HG03060 (cell line): Measurements from ENCODE around the gene HMGCL.
"Not testable (repeated sequence)": the region's sequence is repeated elsewhere in the genome, so short reads cannot be mapped to it uniquely, and the experiment has no call there.

Experiments
- ATAC-seq: cut with Tn5 transposase; IDR thresholded peaks from one replicate; pipeline ENCODE4 v1.9.1; 2021; ENCODE audit warnings: low read depth, moderate number of reproducible peaks; ENCODE audit not compliant: unreplicated experiment

The HMGCL gene

DNA sequence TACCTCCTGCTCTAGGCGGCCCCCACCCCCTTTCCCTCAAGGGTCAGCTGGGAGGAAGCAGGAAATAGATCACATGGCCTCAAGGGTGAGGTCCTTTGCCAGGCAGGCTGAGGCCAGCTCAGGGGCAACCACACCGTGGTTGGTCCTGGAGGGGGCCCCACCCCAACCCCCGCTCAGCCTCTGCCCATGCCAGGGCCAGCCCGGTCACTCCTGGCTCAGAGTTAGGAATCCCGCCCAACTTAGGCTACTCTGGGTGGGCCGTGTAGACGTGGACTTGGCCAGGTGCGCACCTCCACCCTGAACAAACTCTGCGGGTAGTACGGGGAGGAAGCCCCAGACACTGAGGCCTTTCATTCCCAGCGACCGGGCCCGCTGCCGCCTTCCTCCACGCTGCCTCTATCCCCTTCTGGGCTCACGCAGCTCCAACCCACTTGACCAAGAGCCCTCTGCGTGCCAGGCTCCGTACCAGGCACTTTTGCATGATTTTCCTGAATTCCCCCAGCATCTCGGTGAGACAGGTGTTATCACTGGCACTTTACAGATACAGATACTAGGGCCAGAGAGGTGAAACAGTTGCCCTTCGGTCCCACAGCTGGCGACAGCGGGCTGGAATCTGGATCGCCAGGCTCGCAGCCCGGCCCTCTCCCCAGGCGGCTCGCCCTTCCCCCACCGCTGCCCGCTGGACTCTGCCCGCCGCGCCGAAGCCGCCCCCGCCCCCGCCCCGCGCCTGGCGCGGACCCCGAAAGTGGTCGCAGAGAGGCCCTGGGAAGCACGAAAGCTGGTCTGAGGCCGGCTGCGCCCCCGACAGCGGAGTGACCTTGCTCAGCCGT, 25.4 kb downstream of the HMGCL start:
- ATAC-seq: no peak

DNA sequence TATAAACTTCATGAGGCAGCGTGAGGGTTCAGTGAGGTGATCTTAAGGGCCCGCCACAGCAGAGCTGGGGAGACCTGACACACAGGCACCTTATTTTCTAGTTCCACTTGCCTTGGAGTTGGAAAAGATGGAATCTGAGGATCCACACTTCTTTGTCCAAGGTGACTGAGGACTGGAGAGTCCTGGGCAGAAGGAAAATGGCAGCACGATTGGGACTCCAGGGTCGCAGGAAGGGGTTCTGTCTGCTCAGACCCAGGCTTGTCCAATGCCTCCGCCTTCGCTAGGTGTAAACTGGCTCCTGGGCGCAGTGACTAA, 26.0 kb downstream of the HMGCL start:
- no peak for ATAC-seq

DNA sequence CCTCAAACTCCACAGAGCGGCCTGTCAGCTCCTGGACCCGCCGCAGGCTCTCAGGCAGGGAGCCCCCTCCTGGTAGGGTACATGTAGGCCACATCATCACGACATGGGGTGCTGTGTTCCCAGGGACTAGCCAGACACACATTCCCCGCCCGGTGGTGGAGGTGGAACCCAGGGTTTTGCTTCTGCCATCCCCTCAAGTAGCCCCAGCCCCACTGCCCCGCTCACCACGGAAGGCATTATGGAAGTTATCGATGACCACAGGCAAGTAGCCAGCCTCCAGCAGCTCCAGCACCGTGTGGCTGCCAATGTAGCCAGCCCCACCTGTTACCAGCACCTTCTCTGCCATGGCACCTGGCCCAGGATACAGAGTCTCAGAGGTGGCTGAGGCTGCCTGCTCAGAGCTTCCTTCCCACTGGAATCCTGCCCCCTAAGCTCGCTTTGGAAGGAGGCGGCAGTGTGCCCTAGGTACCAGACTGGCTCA, 26.5 kb downstream of the HMGCL start:
- ATAC-seq: no peak

DNA sequence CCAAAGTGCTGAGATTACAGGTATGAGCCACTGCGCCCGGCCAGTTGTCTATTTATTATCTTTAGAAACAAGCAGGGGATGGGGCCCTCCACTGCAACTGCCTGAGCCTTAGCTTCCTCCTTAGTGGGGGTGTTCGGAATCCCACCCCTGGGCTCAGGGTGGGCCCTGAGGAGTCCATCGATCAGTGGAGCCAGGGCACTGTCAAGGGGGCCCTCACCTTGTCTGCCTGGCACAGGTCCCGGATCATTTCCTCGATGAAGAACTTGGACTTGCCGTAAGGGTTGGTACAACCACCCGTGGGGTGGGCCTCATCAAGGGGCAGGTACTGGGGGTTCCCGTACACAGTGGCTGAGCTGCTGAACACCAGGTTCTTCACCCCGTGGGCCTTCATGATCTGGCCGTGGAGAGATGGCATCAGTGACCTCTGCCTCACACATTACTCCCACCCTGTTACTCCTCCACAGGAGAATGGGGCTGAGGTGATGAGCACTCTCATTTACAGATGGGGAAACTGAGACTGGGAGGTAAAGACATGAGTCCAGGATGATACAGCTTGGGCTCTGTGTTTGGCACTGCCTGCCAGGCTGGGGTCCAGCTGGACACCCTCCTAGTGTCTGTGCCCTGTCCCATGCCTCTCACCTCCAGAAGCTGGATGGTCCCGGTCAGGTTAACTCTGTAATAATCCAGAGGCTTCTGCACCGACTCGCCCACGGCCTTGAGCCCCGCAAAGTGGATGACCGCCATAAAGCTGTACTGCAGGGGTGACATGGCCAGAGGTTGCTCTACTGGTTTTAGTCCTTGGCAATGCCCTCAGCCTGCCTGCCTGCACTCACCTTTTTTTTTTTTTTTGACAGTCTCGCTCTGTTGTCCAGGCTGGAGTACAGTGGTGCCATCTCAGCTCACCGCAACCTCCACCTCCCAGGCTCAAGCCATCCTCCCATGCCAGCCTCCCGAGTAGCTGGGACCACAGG, 27.5 kb downstream of the HMGCL start:
- no peak for ATAC-seq

DNA sequence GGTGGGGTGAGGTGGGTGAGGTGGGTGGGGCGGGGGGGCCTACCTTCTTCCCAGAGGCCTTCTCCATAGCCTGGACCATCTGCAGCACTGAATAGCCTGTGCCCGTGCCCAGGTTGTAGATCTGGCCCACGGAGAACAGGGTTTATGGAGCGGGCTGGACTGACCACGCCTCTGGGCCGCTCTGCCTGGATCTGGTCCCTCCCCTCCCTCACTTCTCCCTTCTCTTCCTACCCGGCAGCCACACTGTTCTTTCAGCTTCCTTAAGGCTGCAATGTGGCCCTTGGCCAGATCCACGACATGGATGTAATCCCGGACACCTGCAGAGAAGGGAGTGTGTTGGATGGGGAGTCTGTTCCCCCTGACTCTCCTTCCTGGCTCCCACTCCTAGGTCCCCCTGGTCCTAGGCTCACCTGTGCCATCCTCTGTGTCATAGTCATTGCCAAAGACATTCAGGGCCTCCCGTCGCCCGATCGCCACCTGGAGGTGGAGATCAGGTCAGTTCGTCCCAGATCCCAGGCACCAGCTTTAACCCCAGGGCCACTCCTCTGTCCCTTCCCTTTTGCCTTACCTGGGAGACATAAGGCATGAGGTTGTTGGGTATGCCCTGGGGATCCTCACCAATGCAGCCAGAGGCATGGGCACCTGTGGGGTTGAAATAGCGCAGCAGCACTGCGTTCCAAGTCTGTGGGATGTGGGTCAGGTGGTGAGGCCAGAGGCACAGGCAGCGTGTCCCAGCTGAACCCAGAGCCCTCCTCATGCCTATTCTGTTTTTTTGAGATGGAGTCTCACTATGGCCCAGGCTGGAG, 28.6 kb downstream of the HMGCL start:
- no peak for ATAC-seq

DNA sequence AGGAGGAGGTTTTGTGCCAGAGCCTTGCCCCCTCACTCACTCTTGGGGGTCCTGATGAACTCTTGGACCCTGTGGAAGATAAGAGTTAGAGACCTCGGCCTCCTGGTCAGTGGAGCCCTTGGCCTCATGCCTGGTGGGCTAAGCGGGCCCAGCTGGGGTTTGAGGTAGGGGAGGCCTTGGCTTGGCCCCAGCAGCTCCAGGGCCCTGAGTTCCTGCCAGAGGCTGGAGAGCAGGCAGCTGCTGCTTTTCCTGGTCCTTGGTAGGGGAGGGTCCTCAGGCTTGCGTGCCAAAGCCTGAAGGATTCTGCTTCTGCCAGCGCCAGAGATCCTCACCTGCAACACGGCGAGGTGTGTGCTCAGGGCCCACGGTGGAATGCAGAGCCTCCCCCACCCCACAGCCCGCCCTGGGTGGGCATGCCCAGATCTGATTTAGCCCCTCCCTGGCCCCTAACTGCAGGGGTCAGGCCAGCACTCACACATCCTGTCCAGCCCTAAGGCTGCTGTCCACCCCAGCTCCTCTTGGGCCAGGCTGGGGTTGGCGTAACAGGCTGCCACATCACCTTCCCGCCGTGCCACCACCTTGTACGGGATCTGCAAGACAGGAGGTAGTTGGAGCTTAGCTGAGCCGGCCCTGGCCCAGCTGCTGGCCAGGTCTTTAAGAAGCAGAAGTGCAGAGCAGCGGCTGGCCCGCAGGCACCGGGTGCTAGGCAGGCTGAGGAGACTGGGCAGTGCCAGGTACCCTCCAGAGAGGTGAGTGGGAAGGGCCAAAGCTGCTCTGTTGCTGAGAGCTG, 29.4 kb downstream of the HMGCL start:
- no peak for ATAC-seq

DNA sequence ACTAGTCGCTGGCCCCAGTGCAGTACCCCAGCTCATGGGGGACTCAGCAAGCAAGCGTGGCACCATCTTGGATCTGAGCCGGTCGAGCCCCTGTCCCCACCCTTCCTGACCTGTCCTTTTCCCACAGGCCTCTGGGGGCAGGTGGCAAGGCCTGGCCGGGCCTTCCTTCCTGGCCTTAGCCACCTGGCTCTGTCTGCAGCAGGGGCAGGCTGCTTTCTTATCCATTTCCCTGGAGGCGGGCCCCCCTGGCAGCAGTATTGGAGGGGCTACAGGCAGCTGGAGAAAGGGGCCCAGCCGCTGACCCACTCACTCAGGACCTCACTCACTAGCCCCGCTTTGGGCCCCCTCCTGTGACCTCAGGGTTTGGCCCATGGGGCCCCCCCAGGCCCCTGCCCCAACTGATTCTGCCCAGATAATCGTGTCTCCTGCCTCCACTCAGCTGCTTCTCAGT, 30.5 kb downstream of the HMGCL start:
- ATAC-seq: not testable (repeated sequence)

DNA sequence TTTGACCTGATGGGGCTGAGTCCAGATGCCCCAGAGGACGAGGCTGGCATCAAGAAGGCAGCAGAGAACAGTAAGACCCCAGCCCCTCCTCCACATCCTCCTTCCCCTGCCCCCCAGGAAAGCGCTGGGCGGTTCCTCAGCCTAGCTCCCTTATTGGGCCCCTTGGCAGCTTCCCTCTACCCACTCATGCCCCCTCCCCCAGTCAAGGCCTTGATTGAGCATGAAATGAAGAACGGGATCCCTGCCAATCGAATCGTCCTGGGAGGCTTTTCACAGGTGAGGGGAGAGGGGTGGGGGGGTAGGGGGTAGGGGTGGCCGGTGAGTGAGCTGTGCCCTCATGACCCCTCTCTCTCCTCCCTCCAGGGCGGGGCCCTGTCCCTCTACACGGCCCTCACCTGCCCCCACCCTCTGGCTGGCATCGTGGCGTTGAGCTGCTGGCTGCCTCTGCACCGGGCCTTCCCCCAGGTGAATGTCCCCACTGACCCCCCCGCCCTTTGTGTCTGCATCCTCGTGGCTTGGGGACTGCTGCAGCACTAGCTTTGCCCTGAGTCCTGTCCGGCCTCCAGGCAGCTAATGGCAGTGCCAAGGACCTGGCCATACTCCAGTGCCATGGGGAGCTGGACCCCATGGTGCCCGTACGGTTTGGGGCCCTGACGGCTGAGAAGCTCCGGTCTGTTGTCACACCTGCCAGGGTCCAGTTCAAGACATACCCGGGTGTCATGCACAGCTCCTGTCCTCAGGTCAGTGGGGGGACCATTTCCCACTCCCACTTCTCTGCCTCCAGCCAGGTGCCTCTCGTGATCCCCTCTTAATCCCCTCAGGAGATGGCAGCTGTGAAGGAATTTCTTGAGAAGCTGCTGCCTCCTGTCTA, 31.1 kb downstream of the HMGCL start:
- ATAC-seq: no peak

DNA sequence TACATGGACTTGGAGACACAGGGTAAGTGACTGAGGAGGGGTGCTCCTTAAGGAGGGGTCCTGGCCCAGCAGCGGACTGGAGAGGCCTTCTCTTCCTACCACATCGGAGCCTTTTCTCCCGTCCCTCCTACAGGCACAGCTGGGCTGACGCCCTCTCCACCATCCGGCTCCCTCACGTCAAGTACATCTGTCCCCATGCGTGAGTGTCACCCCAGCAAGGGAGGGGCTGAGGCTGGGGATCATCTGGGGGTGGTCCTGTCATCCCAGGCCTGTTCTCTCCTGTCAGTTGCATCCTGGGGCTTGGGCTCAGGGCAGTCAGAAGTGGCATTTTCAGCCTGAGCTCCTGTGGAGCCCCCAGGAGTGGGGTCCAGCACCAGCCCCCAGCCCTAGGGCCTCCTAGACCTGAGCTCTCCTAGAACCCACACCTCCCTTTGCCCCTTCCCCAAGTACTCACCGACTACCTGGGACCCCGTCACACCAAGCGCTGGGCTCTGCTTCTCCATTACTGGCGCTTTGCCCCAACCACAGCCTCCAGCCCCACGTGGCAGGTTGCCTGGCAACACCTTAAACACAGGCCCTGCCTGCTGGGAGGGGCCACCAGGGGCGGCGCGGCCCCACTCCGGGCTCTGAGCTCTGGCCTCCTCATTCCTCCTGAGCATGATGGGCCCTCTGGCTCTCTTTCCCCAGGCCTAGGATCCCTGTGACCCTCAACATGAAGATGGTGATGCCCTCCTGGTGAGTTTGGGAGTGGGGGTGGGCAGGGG, 32.0 kb downstream of the HMGCL start:
- ATAC-seq: no peak

DNA sequence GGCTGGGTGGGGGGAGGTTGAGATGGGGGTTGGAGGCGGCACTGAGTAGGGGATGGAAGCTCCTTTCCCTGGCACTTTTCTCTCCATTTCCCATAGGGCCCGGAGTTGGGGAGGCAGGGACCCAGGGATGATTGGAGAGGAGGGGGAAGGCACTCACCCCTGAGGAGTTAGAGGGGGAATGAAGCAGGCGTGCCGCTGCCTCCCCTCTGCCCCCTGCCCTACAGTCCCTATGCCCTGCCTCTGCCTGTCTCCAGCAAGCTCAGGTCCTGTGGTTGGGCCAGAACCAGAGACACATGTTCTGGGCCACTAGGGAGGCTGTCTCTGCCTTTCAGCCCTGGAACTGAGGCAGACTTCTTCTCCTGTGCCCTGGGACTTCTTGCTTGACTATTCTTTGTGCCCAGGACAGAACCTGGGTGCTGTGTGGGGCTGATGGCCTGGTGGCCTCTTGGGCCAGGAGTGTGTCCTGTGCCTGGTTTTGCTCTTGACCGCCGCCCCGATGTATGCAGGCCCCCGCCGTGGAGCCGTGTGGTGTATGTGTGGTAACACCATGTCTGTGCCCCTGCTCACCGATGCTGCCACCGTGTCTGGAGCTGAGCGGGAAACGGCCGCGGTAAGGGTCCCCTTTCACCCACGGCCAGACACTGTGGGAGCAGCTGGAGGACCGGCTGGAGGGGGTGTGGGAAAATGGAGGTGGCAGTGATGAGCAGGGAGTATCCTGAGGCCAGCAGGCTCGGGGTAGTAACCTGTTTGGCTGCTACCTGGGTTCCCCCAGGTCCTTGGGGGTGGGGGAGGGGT, 32.9 kb downstream of the HMGCL start:
- no peak for ATAC-seq

DNA sequence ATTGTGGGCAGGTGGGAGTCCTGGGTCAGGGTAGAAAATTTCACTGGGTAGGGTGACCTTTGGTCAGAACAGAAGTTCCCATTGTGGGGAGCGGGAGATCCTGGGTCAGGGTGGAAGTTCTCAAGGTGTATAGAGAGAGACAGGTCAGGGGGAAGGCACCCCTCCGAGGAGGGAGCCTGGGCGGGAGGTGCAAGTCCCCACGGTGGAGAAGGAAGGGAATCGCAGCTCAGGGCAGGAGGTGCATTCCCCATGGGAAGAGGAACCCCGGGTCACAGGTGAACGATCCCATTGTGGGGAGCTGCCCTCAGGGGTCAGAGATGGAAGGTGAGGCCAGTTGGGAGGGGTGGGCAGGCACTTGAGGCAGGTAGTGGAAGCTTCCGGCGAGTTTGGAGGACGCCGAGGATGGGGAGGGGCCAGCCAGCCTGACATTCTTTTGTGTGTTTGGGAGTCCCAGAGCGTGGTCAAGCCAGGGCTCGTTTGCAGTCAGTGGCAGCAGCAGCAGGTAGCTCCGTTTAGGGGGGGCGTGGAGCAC, 33.6 kb downstream of the HMGCL start:
- ATAC-seq: no peak

DNA sequence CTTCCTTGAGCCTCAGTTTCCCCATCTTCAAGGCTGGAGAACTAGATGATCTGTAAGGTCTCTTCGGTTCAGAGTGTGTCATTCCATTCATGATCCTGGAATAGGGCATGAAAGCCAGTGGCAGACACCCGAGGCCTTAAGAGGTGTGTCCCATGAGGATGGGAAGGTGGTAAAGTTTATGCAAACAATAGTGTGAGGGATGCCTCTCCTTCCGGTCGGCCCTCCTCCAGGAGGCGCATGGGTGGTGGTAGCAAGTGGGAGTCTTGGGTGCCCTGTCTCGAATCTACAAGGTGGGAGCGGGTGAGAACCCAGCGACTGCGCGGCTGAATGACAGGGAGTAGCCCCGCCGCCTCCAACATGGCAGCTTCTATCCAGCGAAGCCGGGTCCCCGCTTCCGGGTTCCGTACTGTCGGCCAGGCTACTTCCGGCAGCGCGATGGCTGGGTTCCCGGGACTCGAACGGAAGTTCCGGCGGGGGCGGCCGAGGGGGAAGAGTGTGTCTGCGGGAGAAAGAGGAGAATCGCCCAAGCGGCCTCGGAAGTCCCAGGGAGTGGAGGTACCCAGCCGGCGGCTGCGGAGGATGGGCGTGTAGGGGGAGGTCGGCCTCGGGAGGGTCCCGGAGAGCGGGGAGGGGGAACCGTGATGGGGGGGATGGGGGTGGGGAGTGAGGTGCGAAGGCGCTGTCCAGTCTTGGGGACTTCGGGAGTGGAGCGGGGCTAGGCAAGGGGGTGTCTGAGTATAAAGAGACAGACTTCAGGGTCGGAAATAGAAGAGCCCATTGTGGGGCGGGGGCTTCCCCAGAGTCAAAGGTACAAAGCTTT, 34.3 kb downstream of the HMGCL start, which contains the start of gene LYPLA2:
Gene LYPLA2 (plus strand): TSS at position 450 of the 820 bp plus-strand sequence. CDS start 1,538 bp downstream, outside the sequence.
- ATAC-seq: no peak

DNA sequence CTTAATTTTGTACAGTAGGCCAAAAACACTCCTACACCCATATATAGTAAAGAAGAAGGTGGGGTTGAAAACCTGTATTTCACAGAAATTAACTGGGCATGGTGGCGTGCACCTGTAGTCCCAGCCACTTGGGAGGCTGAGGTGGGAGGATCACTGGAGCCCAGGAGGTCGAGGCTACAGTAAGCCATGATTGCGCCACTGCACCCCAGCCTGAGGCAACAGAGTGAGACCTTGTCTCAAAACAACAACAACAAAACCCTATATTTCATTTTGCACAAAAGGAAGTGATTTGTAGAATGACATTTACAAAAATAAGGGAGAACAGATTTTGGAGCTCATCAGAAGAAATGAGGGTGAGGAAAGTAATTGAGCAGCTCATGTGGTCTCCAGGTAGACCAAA, 36.5 kb downstream of the HMGCL start:
- ATAC-seq: no peak

DNA sequence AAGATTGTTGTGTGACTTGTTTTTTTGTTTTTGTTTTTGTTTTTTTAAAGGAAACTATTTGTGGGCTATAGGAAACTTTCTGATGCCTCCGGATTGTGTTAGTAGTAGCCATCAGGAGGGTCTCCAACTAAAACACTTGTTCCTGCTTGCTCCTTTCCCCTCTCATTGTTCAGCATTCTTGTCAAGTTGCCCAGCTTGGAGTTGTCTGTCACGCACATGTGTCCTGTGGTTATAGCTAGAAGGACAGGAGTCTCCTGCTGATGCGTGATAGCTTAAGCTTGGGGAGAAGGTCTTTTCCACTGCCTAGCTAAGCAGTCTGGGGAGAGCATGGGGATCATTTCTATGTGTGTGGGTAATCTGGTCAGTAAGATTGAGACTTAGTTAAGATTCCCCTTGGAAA, 37.5 kb downstream of the HMGCL start:
- ATAC-seq: no peak

DNA sequence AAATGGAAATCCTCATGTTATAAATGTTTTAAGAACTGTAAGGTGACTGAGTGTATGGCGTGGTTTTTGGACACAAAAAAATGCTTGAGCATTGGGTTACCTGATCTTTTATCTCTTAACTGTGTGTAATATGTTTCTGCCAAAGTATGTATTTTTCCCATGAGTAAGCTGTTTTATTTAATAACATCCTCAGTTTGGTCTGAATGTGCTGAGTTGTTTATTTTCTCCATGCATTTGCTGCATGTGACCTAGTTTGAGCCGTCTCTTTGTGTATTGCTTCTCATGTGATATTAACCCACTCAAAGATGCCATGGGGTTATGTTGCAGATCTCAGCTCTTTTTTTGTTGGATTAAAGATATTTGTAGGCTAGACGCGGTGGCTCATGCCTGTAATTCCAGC, 40.4 kb downstream of the HMGCL start:
- ATAC-seq: no peak

DNA sequence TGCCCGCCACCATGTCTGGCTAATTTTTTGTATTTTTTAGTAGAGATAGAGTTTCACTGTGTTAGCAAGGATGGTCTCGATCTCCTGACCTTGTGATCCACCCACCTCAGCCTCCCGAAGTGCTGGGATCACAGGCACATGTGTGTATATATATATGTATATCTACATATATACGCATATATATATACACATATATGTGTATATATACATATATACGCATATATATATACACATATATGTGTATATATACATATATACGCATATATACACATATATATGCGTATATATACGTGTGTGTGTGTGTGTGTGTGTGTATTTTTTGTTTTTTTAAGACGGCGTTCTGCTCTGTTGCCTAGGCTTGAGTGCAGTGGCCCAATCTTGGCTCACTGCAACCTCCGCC, 42.1 kb downstream of the HMGCL start:
- ATAC-seq: not testable (repeated sequence)
